DND-41 (cell line): ENCODE data around the gene MAST4.

Source experiments
- ATAC-seq: fragments of 200-7000 bp; cut with Tn5 transposase; 3 replicates; pipeline ENCODE4 v1.9.1; 2021; ENCODE audit warnings: low read depth; ENCODE audit not compliant: insufficient read depth
- DNase-seq: peaks from one replicate; pipeline ENCODE4 v3.0.0-alpha.2; 2020
- H2AFZ ChIP-seq: 2 replicates; pipeline ENCODE4 v1.6.0; 2012; ENCODE audit warnings: low read depth, low read length
- H3K27ac ChIP-seq: 2 replicates; pipeline ENCODE4 v1.5.1; 2012; ENCODE audit warnings: low read length, inconsistent platforms
- H3K27me3 ChIP-seq: fragments of 200-600 bp; sonication (generic); 2 replicates; pipeline ENCODE4 v1.6.0; 2012; ENCODE audit warnings: low read length, mild to moderate bottlenecking, inconsistent platforms; ENCODE audit not compliant: insufficient read depth, poor library complexity
- H3K36me3 ChIP-seq: 2 replicates; pipeline ENCODE4 v1.5.1; 2012; ENCODE audit warnings: low read length, inconsistent platforms; ENCODE audit not compliant: insufficient read depth
- H3K4me1 ChIP-seq: 2 replicates; pipeline ENCODE4 v1.5.1; 2012; ENCODE audit warnings: mild to moderate bottlenecking, low read length; ENCODE audit not compliant: insufficient read depth
- H3K4me2 ChIP-seq: 2 replicates; pipeline ENCODE4 v1.6.0; 2012; ENCODE audit warnings: mild to moderate bottlenecking, moderate library complexity, low read length, inconsistent platforms; ENCODE audit not compliant: insufficient read depth
- H3K4me3 ChIP-seq, 2 experiments: fragments of 200-600 bp in 1 of 2; shearing (Covaris generic) in 1 of 2; 2 replicates each; pipeline ENCODE4 v1.5.1; 2012 to 2016; ENCODE audit warnings: inconsistent platforms in 2 of 2, low read length in 2 of 2, mild to moderate bottlenecking in 2 of 2, low read depth in 1 of 2, moderate library complexity in 1 of 2
- H3K79me2 ChIP-seq: 2 replicates; pipeline ENCODE4 v1.6.0; 2012; ENCODE audit warnings: low read length, inconsistent platforms; ENCODE audit not compliant: insufficient read depth
- H3K9ac ChIP-seq: 2 replicates; pipeline ENCODE4 v1.6.0; 2012; ENCODE audit warnings: low read depth, mild to moderate bottlenecking, inconsistent platforms, low read length, moderate library complexity
- H3K9me3 ChIP-seq: 2 replicates; pipeline ENCODE4 v1.5.1; 2012; ENCODE audit warnings: low read length, moderate library complexity, mild to moderate bottlenecking, inconsistent platforms; ENCODE audit not compliant: insufficient read depth, severe bottlenecking
- H4K20me1 ChIP-seq: 2 replicates; pipeline ENCODE4 v1.6.0; 2012; ENCODE audit warnings: low read length; ENCODE audit not compliant: insufficient read depth
- EZH2 ChIP-seq: IDR thresholded peaks from 3 replicates; pipeline ENCODE4 v1.6.1; 2012; ENCODE audit warnings: borderline replicate concordance, low read depth, mild to moderate bottlenecking, moderate library complexity, low read length, inconsistent platforms; ENCODE audit not compliant: severe bottlenecking
- TF ChIP-seq, protein P1 (sequence below): IDR thresholded peaks from 2 replicates; pipeline ENCODE4 v1.5.1; 2012; ENCODE audit warnings: borderline replicate concordance, low read length, moderate library complexity, mild to moderate bottlenecking; ENCODE audit not compliant: poor library complexity, severe bottlenecking; ENCODE audit errors: extremely low read depth

Gene MAST4

DNA sequence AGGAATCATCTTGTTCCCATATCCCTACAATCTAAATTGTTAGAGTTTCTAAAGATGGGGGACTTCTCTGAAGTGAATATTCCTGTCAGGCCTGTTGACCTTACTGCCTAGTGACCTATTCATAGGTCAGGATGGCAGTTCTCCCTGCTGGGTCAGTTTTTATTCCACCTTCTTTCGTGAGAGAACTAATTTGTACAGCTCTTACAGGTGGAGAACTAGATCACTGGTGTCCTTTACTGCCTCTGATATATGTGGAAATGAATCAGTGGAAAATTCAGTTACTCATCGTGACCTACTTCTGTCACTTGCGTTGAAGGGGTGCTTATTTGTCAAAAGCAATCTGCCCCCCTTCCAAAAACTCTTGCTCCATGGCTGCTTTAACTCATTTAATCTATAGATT is 435.5 kb downstream of the MAST4 start:
- no peak for DNase-seq
- no peak for ATAC-seq
- H3K4me1 ChIP-seq = no peaks in the 10 kb centered on the region
- no peak overlapping the region for H2AFZ ChIP-seq
- no peak overlapping the region for H3K4me2 ChIP-seq
- H3K27ac ChIP-seq = no peak overlapping the region
- H3K79me2 ChIP-seq = no peaks in the 10 kb centered on the region
- TF ChIP-seq, protein P1, sequence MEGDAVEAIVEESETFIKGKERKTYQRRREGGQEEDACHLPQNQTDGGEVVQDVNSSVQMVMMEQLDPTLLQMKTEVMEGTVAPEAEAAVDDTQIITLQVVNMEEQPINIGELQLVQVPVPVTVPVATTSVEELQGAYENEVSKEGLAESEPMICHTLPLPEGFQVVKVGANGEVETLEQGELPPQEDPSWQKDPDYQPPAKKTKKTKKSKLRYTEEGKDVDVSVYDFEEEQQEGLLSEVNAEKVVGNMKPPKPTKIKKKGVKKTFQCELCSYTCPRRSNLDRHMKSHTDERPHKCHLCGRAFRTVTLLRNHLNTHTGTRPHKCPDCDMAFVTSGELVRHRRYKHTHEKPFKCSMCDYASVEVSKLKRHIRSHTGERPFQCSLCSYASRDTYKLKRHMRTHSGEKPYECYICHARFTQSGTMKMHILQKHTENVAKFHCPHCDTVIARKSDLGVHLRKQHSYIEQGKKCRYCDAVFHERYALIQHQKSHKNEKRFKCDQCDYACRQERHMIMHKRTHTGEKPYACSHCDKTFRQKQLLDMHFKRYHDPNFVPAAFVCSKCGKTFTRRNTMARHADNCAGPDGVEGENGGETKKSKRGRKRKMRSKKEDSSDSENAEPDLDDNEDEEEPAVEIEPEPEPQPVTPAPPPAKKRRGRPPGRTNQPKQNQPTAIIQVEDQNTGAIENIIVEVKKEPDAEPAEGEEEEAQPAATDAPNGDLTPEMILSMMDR = no peak
- no peak for TF ChIP-seq EZH2
- no peak overlapping the region for H3K9ac ChIP-seq
- no peak overlapping the region for H3K4me3 ChIP-seq
- no peaks in the 10 kb centered on the region for H3K27me3 ChIP-seq
- H3K9me3 ChIP-seq = no peaks in the 10 kb centered on the region
- peaks cover 5% of the 10 kb centered on the region; the same call in 1 of the 2 replicates for H4K20me1 ChIP-seq
- no peaks in the 10 kb centered on the region for H3K36me3 ChIP-seq

DNA sequence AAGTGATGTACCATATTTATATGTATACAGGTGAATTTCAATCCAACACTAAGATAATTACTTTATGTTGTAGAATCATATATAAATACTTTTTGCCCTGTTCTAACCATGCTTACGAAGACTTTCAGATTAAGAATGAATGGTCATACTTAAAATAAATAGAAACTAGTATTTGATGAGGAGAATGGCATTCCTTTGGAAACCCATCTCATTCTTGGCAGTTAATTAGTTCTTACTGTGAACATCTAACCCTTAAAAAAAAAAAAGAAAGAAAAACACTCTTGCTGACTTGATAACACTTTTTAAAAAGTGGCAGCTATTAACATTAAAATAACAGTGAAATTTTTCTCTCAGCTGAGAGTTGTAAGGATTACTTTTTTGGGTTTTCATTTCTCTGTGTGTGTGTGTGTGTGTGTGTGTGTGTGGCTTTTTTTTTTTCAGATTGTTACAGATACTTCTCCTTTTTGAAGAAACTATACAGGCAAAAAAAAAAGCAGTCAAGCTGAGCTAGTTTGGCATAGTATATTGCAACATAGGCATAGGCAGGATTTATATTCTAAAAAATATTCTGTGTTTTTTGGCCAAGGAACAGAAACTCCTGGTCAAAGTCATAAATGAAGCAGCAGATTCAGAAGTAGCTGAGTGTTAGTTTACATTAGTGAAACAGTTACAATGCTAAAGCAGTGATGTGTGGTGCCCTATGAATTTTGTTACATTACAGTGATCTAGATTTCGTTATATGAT is 436.9 kb downstream of the MAST4 start:
- Histone ChIP-seq H3K4me2 (no peak overlapping the region), H3K4me1 (no peaks in the 10 kb centered on the region), H4K20me1 (peaks cover 5% of the 10 kb centered on the region; the same call in 1 of the 2 replicates), H3K9me3 (no peaks in the 10 kb centered on the region), H3K27me3 (no peaks in the 10 kb centered on the region), H2AFZ (no peak overlapping the region), H3K9ac (no peak overlapping the region), H3K36me3 (no peaks in the 10 kb centered on the region), H3K27ac (no peak overlapping the region), H3K79me2 (no peaks in the 10 kb centered on the region), H3K4me3 (no peak overlapping the region)
- no peak for DNase-seq
- TF ChIP-seq, protein P1 = no peak
- no peak for TF ChIP-seq EZH2
- no peak for ATAC-seq

DNA sequence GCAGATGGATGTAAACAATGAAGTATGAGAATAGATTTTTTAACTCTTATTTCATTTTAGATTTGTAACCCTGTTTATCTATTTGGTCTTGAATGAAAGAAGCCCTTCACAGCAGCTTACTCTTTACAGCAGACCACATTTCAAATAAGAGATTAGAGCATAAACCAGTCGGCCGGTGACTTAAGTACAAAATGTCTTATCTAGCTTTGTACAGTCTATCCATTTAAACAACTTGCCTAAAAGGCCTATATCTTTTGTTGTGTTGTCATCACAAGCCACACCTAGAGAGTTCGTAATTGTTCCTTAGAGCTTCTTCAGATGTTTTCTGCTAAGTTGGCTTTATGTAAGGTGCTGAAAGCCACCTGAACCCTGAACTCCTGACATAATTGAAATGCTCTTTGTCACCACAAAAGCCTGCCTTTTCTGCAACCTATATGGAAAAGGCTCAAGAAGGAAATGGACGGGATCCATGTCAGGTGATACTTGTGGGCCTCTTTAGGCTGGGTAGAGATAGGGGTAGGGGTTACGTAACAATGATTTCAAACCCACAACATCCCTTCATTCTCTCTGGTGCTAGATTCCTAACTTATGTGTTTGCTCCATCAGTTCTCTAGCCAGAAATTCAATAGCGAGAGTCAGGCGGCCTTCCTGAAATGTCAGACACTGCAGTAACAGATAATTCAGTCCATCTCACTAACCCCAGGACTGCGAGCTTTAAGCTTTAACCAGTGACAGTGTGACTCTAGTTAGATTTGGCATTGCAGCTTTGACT is 437.9 kb downstream of the MAST4 start:
- H3K36me3 ChIP-seq = no peaks in the 10 kb centered on the region
- H3K4me3 ChIP-seq = no peak overlapping the region
- H3K9ac ChIP-seq = no peak overlapping the region
- ATAC-seq = no peak
- H3K4me2 ChIP-seq = no peak overlapping the region
- DNase-seq = no peak
- H4K20me1 ChIP-seq = peaks cover 5% of the 10 kb centered on the region; the same call in 1 of the 2 replicates
- TF ChIP-seq EZH2 = no peak
- TF ChIP-seq, protein P1 = no peak
- no peak overlapping the region for H3K27ac ChIP-seq
- H3K79me2 ChIP-seq = no peaks in the 10 kb centered on the region
- no peaks in the 10 kb centered on the region for H3K27me3 ChIP-seq
- no peaks in the 10 kb centered on the region for H3K9me3 ChIP-seq
- H3K4me1 ChIP-seq = no peaks in the 10 kb centered on the region
- H2AFZ ChIP-seq = no peak overlapping the region
